SK-N-SH treated with all-trans-retinoic acid at 6 μM for 48 hours (cell line): ENCODE data around the gene HS1BP3.

Experiments used
- ATAC-seq: fragments of 200-7000 bp; cut with Tn5 transposase; 3 replicates; pipeline ENCODE4 v1.9.1; 2020; ENCODE audit warnings: mild to moderate bottlenecking, moderate library complexity
- ARNTL ChIP-seq: fragments of 450-650 bp; formaldehyde crosslinking; IDR thresholded peaks from 2 replicates; pipeline ENCODE4 v1.5.0; 2020; ENCODE audit warnings: low read depth, mild to moderate bottlenecking, moderate library complexity, borderline replicate concordance
- CREB5 ChIP-seq: fragments of 250-450 bp; sonication (Bioruptor Pico); IDR thresholded peaks from 2 replicates; pipeline ENCODE4 v1.5.1; 2020; ENCODE audit warnings: low read depth, mild to moderate bottlenecking, moderate library complexity
- CSDC2 ChIP-seq: fragments of 250-450 bp; sonication (Bioruptor Pico); IDR thresholded peaks from 2 replicates; pipeline ENCODE4 v1.5.0; 2020; ENCODE audit warnings: mild to moderate bottlenecking, moderate library complexity
- CSRNP3 ChIP-seq: fragments of 250-450 bp; sonication (Bioruptor Pico); IDR thresholded peaks from 2 replicates; pipeline ENCODE4 v1.5.1; 2021; ENCODE audit warnings: mild to moderate bottlenecking, moderate library complexity
- ESRRG ChIP-seq: fragments of 250-450 bp; sonication (Bioruptor Pico); IDR thresholded peaks from 2 replicates; pipeline ENCODE4 v1.6.1; 2021; ENCODE audit warnings: mild to moderate bottlenecking
- GLIS3 ChIP-seq: fragments of 250-450 bp; sonication (Bioruptor Pico); IDR thresholded peaks from 2 replicates; pipeline ENCODE4 v1.5.0; 2020; ENCODE audit warnings: mild to moderate bottlenecking, moderate library complexity
- ISL1 ChIP-seq: fragments of 250-450 bp; sonication (Bioruptor Pico); IDR thresholded peaks from 2 replicates; pipeline ENCODE4 v2.1.2; 2022; ENCODE audit warnings: mild to moderate bottlenecking, moderate library complexity
- OSR1 ChIP-seq: fragments of 250-450 bp; sonication (Bioruptor Pico); IDR thresholded peaks from 2 replicates; pipeline ENCODE4 v1.8.0; 2022; ENCODE audit warnings: moderate library complexity, mild to moderate bottlenecking, inconsistent platforms
- POU6F1 ChIP-seq: fragments of 250-450 bp; sonication (Bioruptor Pico); IDR thresholded peaks from 2 replicates; pipeline ENCODE4 v1.8.0; 2021; ENCODE audit warnings: low read depth, mild to moderate bottlenecking, moderate library complexity, borderline replicate concordance
- RARB ChIP-seq: fragments of 250-450 bp; sonication (Bioruptor Pico); IDR thresholded peaks from 2 replicates; pipeline ENCODE4 v1.8.0; 2021; ENCODE audit warnings: mild to moderate bottlenecking, moderate library complexity
- SNAI2 ChIP-seq: fragments of 250-450 bp; sonication (Bioruptor Pico); IDR thresholded peaks from 2 replicates; pipeline ENCODE4 v1.5.0; 2020; ENCODE audit warnings: mild to moderate bottlenecking, moderate library complexity
- TCF4 ChIP-seq: fragments of 250-450 bp; sonication (Bioruptor Pico); IDR thresholded peaks from 2 replicates; pipeline ENCODE4 v1.8.0; 2021; ENCODE audit warnings: mild to moderate bottlenecking, moderate library complexity, borderline replicate concordance
- TSHZ2 ChIP-seq: fragments of 250-450 bp; sonication (Bioruptor Pico); IDR thresholded peaks from 2 replicates; pipeline ENCODE4 v1.5.0; 2020; ENCODE audit warnings: mild to moderate bottlenecking, moderate library complexity
- ZC3H10 ChIP-seq: fragments of 250-450 bp; sonication (Bioruptor Pico); IDR thresholded peaks from 2 replicates; pipeline ENCODE4 v1.5.1; 2021; ENCODE audit warnings: mild to moderate bottlenecking, moderate library complexity
- ZFP3 ChIP-seq: fragments of 250-450 bp; sonication (Bioruptor Pico); IDR thresholded peaks from 2 replicates; pipeline ENCODE4 v1.5.0; 2020; ENCODE audit warnings: mild to moderate bottlenecking, moderate library complexity
- ZNF565 ChIP-seq: fragments of 450-650 bp; formaldehyde crosslinking; conservative IDR thresholded peaks from 2 replicates; pipeline ENCODE4 v1.5.0; 2020; ENCODE audit warnings: low read depth, mild to moderate bottlenecking, moderate library complexity
- ZNF70 ChIP-seq: fragments of 450-650 bp; formaldehyde crosslinking; IDR thresholded peaks from 2 replicates; pipeline ENCODE4 v1.5.0; 2020; ENCODE audit warnings: mild to moderate bottlenecking, moderate library complexity

HS1BP3 gene

GRCh38 chr2:20673686-20674308 lies 22.9 kb upstream of the HS1BP3 start (continued):
- TF ChIP-seq TSHZ2 (CRISPR knock-in tag) (no peak), CSDC2 (no peak), CSRNP3 (CRISPR knock-in tag) (no peak), TCF4 (CRISPR knock-in tag) (no peak), ZNF565 (CRISPR knock-in tag) (no peak), ESRRG (no peak), GLIS3 (CRISPR knock-in tag) (no peak), RARB (CRISPR knock-in tag) (no peak), ZC3H10 (CRISPR knock-in tag) (no peak), OSR1 (CRISPR knock-in tag) (no peak)

- TF ChIP-seq ESRRG (no peak), SNAI2 (CRISPR knock-in tag) (no peak), GLIS3 (CRISPR knock-in tag) (no peak), TSHZ2 (CRISPR knock-in tag) (no peak), ARNTL (CRISPR knock-in tag) (no peak), OSR1 (CRISPR knock-in tag) (no peak), CREB5 (CRISPR knock-in tag) (no peak), POU6F1 (CRISPR knock-in tag) (no peak), ISL1 (CRISPR knock-in tag) (no peak), CSDC2 (no peak), TCF4 (CRISPR knock-in tag) (no peak), CSRNP3 (CRISPR knock-in tag) (no peak), ZNF70 (CRISPR knock-in tag) (no peak), ZFP3 (CRISPR knock-in tag) (no peak)
- ATAC-seq: no peak
Observed at GRCh38 chr2:20672201-20672951, 21.5 kb upstream of the HS1BP3 start.
